HepG2 (cell line): Measurements from ENCODE around the gene STPG4. TPM values are rescaled to one million over a fixed set of nuclear protein-coding genes. Genes with fewer than 3 reads are reported as not detected.
"Not testable (repeated sequence)": the region's sequence is repeated elsewhere in the genome, so short reads cannot be mapped to it uniquely, and the experiment has no call there.

Source experiments
- ATAC-seq: fragments of 200-7000 bp; cut with Tn5 transposase; 3 replicates; pipeline ENCODE4 v1.9.1; 2020; ENCODE audit warnings: mild to moderate bottlenecking, moderate library complexity
- BruUV-seq: library from RNA; stranded (reverse); fragments of 400-500 nt; replicated peaks from 2 replicates; lab custom pipeline; 2021; lab: Mats Ljungman, UMichigan
- CTCF ChIA-PET: fragments of 300-600 bp; formaldehyde crosslinking; extraction: SDS; loops from one replicate; lab custom pipeline; 2021; ENCODE audit warnings: low total read pairs, inconsistent platforms, low intra/inter-chr PET ratio; lab: Yijun Ruan, JAX
- POLR2A ChIA-PET: fragments of 350-600 bp; sonication (Branson Sonifier 250); formaldehyde crosslinking; loops from one replicate; lab custom pipeline; 2020; ENCODE audit warnings: antibody characterized with exemption, inconsistent platforms; lab: Yijun Ruan, JAX
- DNase-seq: peaks from one replicate; pipeline ENCODE4 v3.0.0-alpha.2; 2015; ENCODE audit warnings: low spot score
- FAIRE-seq: peaks from 3 replicates; lab custom pipeline; 2011; peaks lifted over from hg19 to GRCh38; lab: Jason Lieb, UNC
- H2AFZ ChIP-seq: one replicate; pipeline ENCODE4 v1.6.1; 2011; ENCODE audit warnings: low read length, inconsistent platforms
- H3K27ac ChIP-seq: fragments of 300-600 bp; 3 replicates; pipeline ENCODE4 v1.8.0; 2011; ENCODE audit warnings: mixed run types, mild to moderate bottlenecking, mixed read lengths, low read length, inconsistent platforms; ENCODE audit not compliant: insufficient read depth; ENCODE audit errors: extremely low read length
- H3K27me3 ChIP-seq, 2 experiments: fragments of 200-600 bp in 1 of 2; 2 replicates in 1 of 2; 3 replicates in 1 of 2; pipeline versions ENCODE4 v1.6.0 to v1.8.0; 2011; ENCODE audit warnings: low read length in 2 of 2, mild to moderate bottlenecking in 2 of 2, moderate library complexity in 2 of 2, inconsistent platforms in 1 of 2; ENCODE audit not compliant: insufficient read depth in 2 of 2, control insufficient read depth in 1 of 2
- H3K36me3 ChIP-seq, 2 experiments: fragments of 200-600 bp in 1 of 2; replicated peaks in 1 of 2; 2 replicates in 1 of 2; 3 replicates in 1 of 2; pipeline versions ENCODE4 v1.5.1 to v1.8.0; 2011; ENCODE audit warnings: low read length in 2 of 2, inconsistent platforms in 1 of 2; ENCODE audit not compliant: insufficient read depth in 2 of 2, control insufficient read depth in 1 of 2
- H3K4me1 ChIP-seq: 2 replicates; pipeline ENCODE4 v1.5.1; 2012; ENCODE audit warnings: low read length, inconsistent platforms; ENCODE audit not compliant: insufficient read depth
- H3K4me2 ChIP-seq: 2 replicates; pipeline ENCODE4 v1.6.0; 2011; ENCODE audit warnings: low read depth, low read length, inconsistent platforms
- H3K4me3 ChIP-seq, 3 experiments: fragments of 200-600 bp in 1 of 3; sonication (generic), shearing (Covaris generic) in 1 of 3; replicated peaks in 1 of 3; 2 replicates each; pipeline ENCODE4 v1.5.1; 2011 to 2016; ENCODE audit warnings: low read length in 3 of 3, inconsistent platforms in 2 of 3, low read depth in 2 of 3, mild to moderate bottlenecking in 2 of 3, control low read depth in 1 of 3, mixed read lengths in 1 of 3; ENCODE audit not compliant: insufficient read depth in 1 of 3
- H3K79me2 ChIP-seq: one replicate; pipeline ENCODE4 v1.6.1; 2011; ENCODE audit warnings: low read length, inconsistent platforms; ENCODE audit not compliant: insufficient read depth
- H3K9ac ChIP-seq: 2 replicates; pipeline ENCODE4 v1.6.0; 2011; ENCODE audit warnings: mild to moderate bottlenecking, low read depth, low read length, inconsistent platforms; ENCODE audit not compliant: insufficient read depth
- H3K9me3 ChIP-seq: 2 replicates; pipeline ENCODE4 v1.5.1; 2012; ENCODE audit warnings: mild to moderate bottlenecking, low read length
- H4K20me1 ChIP-seq: 2 replicates; pipeline ENCODE4 v1.6.0; 2011; ENCODE audit warnings: inconsistent platforms, mild to moderate bottlenecking, low read length, moderate library complexity; ENCODE audit not compliant: insufficient read depth
- FOSL2 ChIP-seq: sonication (generic); formaldehyde crosslinking; IDR thresholded peaks from 2 replicates; pipeline ENCODE4 v1.4.0; 2020; ENCODE audit warnings: missing genetic modification reagents
- GMEB2 ChIP-seq: IDR thresholded peaks from 2 replicates; pipeline ENCODE4 v1.6.1; 2016; ENCODE audit warnings: missing biosample characterization, missing genetic modification reagents, low read depth
- KLF15 ChIP-seq: sonication (generic); formaldehyde crosslinking; IDR thresholded peaks from 2 replicates; pipeline ENCODE4 v1.8.1; 2023; ENCODE audit warnings: borderline replicate concordance, mild to moderate bottlenecking, inconsistent platforms, missing genetic modification reagents, mixed read lengths
- SNAPC5 ChIP-seq: sonication (generic); formaldehyde crosslinking; IDR thresholded peaks from 2 replicates; pipeline ENCODE4 v1.8.1; 2023; ENCODE audit warnings: mild to moderate bottlenecking, missing genetic modification reagents, borderline replicate concordance
- WGBS: methylation state at CpG from one replicate; pipeline ENCODE4 v1.1.6; 2017; ENCODE audit warnings: low lambda C conversion rate; 5-methylcytosine and 5-hydroxymethylcytosine counted together
- in situ Hi-C: cut with HindIII; loops from 2 replicates; pipeline ENCODE4 v1.10.0; 2017; ENCODE audit warnings: low pct_unique_long_range_greater_than_20kb; ENCODE audit not compliant: extremely low pct_ligation_motif_present
- intact Hi-C: fragments of 100-400 bp; cut with micrococcal nuclease; formaldehyde crosslinking; loops from one replicate; pipeline ENCODE4 v1.10.0; 2022; ENCODE audit not compliant: unreplicated experiment
- polyA plus RNA-seq, 8 experiments: library from polyadenylated mRNA; depleted of rRNA in 3 of 8; stranded (reverse) in 7 of 8; unstranded in 1 of 8; fragments of >200 nt; fragmentation: Illumina TruSeq in 4 of 8; extraction: Trizol in 4 of 8; gene quantifications; 2 replicates each; pipeline versions ENCODE4 v1.2.1 to v1.2.3, GENCODE V29; 2011 to 2016; ENCODE audit warnings: low read depth in 4 of 8, missing spikeins in 1 of 8, mixed read lengths in 1 of 8; ENCODE audit not compliant: insufficient read depth in 1 of 8
- total RNA-seq, 5 experiments: library from RNA; depleted of rRNA; stranded (reverse); fragments of >200 nt; fragmentation: Illumina TruSeq; extraction: Trizol; gene quantifications; 2 replicates each; pipeline ENCODE4 v1.2.3, GENCODE V29; 2016; ENCODE audit warnings: low read depth in 1 of 5
- TF ChIP-seq, protein P1 (sequence below): sonication (generic); formaldehyde crosslinking; conservative IDR thresholded peaks from 2 replicates; pipeline ENCODE4 v1.8.0; 2022; ENCODE audit warnings: low read depth, missing genetic modification reagents

STPG4 gene
- total and polyA plus RNA-seq, 2 of the 13 experiments (the other 11 are each of a cell fraction or from before 2014, with no cell fraction given) = 0.11 to 0.15 TPM

DNA sequence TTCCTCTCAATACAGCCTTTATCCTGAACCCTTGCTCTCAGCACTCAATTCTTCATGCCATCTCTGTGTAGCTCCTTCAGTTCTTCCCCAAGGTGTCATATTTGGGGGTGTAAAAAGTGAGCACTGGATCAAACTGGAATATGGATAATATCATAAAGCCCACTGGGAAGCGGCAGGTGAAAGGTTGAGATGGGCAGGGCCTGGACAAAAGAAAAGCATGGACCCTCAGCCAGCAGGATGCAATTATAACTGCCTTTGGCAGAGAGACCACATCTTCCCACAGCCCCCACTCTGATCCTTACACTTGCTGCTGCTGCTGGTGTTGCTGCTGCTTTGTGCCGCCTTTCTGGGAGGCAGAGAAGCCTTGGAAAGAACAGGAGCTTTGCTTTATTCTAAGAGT, 31.2 kb upstream of the STPG4 start (continued):
- TF ChIP-seq KLF15 (CRISPR knock-in tag) (no peak), SNAPC5 (CRISPR knock-in tag) (no peak)

- peaks cover 0 to 18% of the 10 kb centered on the region in 2 experiments for H3K27me3 ChIP-seq
- H3K79me2 ChIP-seq, H3K27ac ChIP-seq, in situ Hi-C loops, FAIRE-seq, ATAC-seq, H3K9me3 ChIP-seq, H3K9ac ChIP-seq, H3K4me3 ChIP-seq, H2AFZ ChIP-seq, CTCF ChIA-PET, H3K4me2 ChIP-seq, intact Hi-C loops, H4K20me1 ChIP-seq, BruUV-seq, H3K4me1 ChIP-seq, H3K36me3 ChIP-seq, POLR2A ChIA-PET, DNase-seq: not testable (repeated sequence)
- TF ChIP-seq FOSL2 = 0 out of 2 replicates have a peak, but pooled peaks have one; percentile 14
- WGBS = 53% methylated on average over 5 of the region's 5 CpGs
Measured at GRCh38 chr2:47185098-47185497, 30.0 kb upstream of the STPG4 start.

GRCh38 chr2:47181176-47181575, 26.1 kb upstream of the STPG4 start:
- H3K27me3 ChIP-seq = peaks cover 0 to 19% of the 10 kb centered on the region in 2 experiments; a peak in 4 of 5 replicates
- no TSS peak for BruUV-seq
- no peak for ATAC-seq
- no peak overlapping the region for H3K27ac ChIP-seq
- no peak overlapping the region for H3K4me2 ChIP-seq
- H4K20me1 ChIP-seq = no peaks in the 10 kb centered on the region
- ChIA-PET CTCF (no interaction called here), POLR2A (no interaction called here)
- H3K4me1 ChIP-seq = peaks cover 15% of the 10 kb centered on the region
- FAIRE-seq = no peak
- no peak for DNase-seq
- no peaks in the 10 kb centered on the region for H3K36me3 ChIP-seq
- in situ Hi-C loops = no loop called here
- H3K79me2 ChIP-seq = peaks cover 2% of the 10 kb centered on the region
- H3K9me3 ChIP-seq = no peaks in the 10 kb centered on the region
- 47% methylated on average over 1 of the region's 1 CpG for WGBS
- TF ChIP-seq, protein P1, sequence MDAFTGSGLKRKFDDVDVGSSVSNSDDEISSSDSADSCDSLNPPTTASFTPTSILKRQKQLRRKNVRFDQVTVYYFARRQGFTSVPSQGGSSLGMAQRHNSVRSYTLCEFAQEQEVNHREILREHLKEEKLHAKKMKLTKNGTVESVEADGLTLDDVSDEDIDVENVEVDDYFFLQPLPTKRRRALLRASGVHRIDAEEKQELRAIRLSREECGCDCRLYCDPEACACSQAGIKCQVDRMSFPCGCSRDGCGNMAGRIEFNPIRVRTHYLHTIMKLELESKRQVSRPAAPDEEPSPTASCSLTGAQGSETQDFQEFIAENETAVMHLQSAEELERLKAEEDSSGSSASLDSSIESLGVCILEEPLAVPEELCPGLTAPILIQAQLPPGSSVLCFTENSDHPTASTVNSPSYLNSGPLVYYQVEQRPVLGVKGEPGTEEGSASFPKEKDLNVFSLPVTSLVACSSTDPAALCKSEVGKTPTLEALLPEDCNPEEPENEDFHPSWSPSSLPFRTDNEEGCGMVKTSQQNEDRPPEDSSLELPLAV (CRISPR knock-in tag) = no peak
- TF ChIP-seq GMEB2 (CRISPR knock-in tag) = no peak
- TF ChIP-seq, all 625 proteins: peak for 0
- Histone ChIP-seq H3K9ac (no peak overlapping the region), H2AFZ (no peak overlapping the region), H3K4me3 (no peak overlapping the region)
- intact Hi-C loops = no loop called here
